ENCODE results near the gene KRTAP10-3.

Gene KRTAP10-3

DNA sequence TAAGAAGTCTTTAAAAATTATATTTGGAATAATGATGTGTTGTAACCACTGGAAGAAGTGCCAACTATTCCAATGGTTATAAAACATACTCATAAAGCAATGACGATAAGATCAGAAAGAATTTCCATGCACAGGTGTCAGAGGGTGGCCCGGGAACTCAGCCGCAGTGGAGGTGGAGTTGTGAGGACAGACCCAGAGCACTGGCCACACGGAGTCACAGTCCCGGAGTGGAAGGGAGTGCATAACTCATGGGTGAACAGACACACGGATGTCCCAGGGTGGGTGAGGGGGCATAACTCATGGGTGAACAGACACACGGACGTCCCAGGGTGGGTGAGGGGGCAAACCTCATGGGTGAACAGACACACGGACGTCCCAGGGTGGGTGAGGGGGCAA, 17.4 kb upstream of the KRTAP10-3 start:
- ChIA-PET POLR2A (no interaction called here), CTCF (interaction anchor here (0.7 kb wide), 1 partner anchor 562 kb away, joined by 4 read pairs; no protein-coding TSS in a partner anchor)
- Histone ChIP-seq H3K9me3 (ENCODE audit: control insufficient read depth, insufficient read depth, low read depth, low read length) (no peaks in the 10 kb centered on the region), H3K4me1 (ENCODE audit: control insufficient read depth, insufficient read depth, low read length) (no peaks in the 10 kb centered on the region), H3K27ac (ENCODE audit: extremely low read depth, low read depth, low read length) (no peak overlapping the region), H3K4me3 (ENCODE audit: low read depth, low read length) (no peak overlapping the region), H3K36me3 (ENCODE audit: control insufficient read depth in 2 of 2, insufficient read depth in 1 of 2, low read length in 2 of 2) (no peaks in the 10 kb centered on the region)
- TF ChIP-seq ZSCAN16 (tag by site-specific recombination; IDR thresholded peaks at IDR 0.05) (no peak), KLF9 (tag by site-specific recombination; IDR thresholded peaks at IDR 0.05; ENCODE audit: low read depth) (no peak), ZNF621 (tag by site-specific recombination; IDR thresholded peaks at IDR 0.05) (no peak), PRDM1 (tag by site-specific recombination; IDR thresholded peaks at IDR 0.05) (no peak), ZNF529 (tag by site-specific recombination; IDR thresholded peaks at IDR 0.05; ENCODE audit: insufficient replicate concordance) (no peak), ZNF701 (tag by site-specific recombination; IDR thresholded peaks at IDR 0.05) (no peak), ZNF830 (tag by site-specific recombination; IDR thresholded peaks at IDR 0.05; ENCODE audit: low read depth) (no peak), ZNF132 (tag by site-specific recombination; IDR thresholded peaks at IDR 0.05; ENCODE audit: borderline replicate concordance) (no peak)
- TF ChIP-seq, protein P1, sequence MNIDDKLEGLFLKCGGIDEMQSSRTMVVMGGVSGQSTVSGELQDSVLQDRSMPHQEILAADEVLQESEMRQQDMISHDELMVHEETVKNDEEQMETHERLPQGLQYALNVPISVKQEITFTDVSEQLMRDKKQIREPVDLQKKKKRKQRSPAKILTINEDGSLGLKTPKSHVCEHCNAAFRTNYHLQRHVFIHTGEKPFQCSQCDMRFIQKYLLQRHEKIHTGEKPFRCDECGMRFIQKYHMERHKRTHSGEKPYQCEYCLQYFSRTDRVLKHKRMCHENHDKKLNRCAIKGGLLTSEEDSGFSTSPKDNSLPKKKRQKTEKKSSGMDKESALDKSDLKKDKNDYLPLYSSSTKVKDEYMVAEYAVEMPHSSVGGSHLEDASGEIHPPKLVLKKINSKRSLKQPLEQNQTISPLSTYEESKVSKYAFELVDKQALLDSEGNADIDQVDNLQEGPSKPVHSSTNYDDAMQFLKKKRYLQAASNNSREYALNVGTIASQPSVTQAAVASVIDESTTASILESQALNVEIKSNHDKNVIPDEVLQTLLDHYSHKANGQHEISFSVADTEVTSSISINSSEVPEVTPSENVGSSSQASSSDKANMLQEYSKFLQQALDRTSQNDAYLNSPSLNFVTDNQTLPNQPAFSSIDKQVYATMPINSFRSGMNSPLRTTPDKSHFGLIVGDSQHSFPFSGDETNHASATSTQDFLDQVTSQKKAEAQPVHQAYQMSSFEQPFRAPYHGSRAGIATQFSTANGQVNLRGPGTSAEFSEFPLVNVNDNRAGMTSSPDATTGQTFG (tag by site-specific recombination; IDR thresholded peaks at IDR 0.05; ENCODE audit: borderline replicate concordance) = no peak

DNA sequence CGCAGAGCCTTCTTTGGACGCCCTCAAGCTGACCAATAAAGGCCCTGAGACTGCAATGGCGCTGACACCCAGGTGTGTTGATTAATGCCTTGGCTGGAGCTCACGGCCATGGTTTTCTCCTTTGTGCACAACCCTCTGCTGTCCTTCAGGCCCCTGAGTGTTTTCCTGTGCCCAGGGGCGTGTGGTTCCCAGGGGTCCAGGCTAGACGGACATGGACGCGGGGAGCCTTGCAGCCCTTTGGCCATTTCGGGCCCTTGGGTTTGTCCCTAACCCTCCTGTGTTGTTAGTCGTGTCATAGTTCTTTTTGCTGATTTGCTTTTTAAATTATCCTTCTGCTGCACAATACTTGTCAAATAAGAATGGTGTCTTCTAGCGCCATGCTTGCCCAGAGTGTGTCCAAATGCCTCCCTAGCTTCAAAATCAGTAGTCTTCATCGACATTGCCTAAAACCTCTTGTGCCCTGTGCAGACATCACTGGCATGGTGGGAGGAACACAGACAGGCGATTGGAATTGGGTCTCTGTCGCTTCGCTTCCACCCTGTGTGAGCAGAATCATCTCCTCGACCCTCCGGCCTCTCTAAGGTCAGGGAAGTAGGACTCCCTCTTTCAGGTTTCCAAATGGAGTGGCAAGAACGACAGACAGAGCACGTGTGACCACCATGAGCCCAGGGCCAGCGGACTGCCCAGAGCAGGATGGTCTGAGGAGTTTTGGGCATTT, 16.9 kb upstream of the KRTAP10-3 start:
- Histone ChIP-seq H3K4me1 (ENCODE audit: control insufficient read depth, insufficient read depth, low read length) (no peaks in the 10 kb centered on the region), H3K4me3 (ENCODE audit: low read depth, low read length) (no peak overlapping the region), H3K36me3 (ENCODE audit: control insufficient read depth in 2 of 2, insufficient read depth in 1 of 2, low read length in 2 of 2) (no peaks in the 10 kb centered on the region), H3K9me3 (ENCODE audit: control insufficient read depth, insufficient read depth, low read depth, low read length) (no peaks in the 10 kb centered on the region), H3K27ac (ENCODE audit: extremely low read depth, low read depth, low read length) (no peak overlapping the region)
- POLR2A ChIA-PET = no interaction called here
- no peak for TF ChIP-seq ZNF654 (tag by site-specific recombination; IDR thresholded peaks at IDR 0.05; ENCODE audit: low read depth)
- TF ChIP-seq ZNF140 (tag by site-specific recombination; IDR thresholded peaks at IDR 0.05) = no peak
- TF ChIP-seq ZNF785 (tag by site-specific recombination; IDR thresholded peaks at IDR 0.05) = no peak
- TF ChIP-seq ZNF529 (tag by site-specific recombination; IDR thresholded peaks at IDR 0.05; ENCODE audit: insufficient replicate concordance) = no peak
- CTCF ChIA-PET = interaction anchor here (0.7 kb wide), 2 partner anchors 187 to 563 kb away, joined by 4 read pairs; no protein-coding TSS in a partner anchor

DNA sequence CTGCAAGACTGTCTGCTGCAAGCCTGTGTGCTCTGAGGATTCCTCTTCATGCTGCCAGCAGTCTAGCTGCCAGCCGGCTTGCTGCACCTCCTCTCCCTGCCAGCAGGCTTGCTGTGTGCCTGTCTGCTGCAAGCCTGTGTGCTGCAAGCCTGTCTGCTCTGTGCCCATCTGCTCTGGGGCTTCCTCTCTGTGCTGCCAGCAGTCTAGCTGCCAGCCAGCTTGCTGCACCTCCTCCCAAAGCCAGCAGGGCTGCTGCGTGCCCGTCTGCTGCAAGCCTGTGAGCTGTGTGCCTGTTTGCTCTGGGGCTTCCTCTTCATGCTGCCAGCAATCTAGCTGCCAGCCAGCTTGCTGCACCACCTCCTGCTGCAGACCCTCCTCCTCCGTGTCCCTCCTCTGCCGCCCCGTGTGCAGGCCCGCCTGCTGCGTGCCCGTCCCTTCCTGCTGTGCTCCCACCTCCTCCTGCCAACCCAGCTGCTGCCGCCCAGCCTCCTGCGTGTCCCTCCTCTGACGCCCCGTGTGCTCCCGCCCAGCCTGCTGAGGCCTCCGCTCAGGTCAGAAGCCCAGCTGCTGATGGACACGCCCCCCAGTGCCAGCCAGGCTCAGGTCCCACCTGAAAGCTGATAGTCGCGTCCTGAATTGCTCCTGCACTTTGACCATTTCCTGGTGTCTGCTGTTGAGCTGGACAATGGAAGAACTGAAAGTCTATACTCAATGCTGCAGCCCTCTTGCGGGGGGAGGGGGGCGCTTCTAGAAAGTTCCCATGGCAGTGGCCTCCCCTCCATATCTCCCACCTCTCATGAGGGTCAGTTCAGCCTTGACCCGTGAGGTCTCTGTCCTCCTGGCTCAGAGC, 16.1 kb upstream of the KRTAP10-3 start:
- Histone ChIP-seq H3K9me3 (ENCODE audit: control insufficient read depth, insufficient read depth, low read depth, low read length) (no peaks in the 10 kb centered on the region), H3K27ac (ENCODE audit: extremely low read depth, low read depth, low read length) (no peak overlapping the region), H3K36me3 (ENCODE audit: control insufficient read depth in 2 of 2, insufficient read depth in 1 of 2, low read length in 2 of 2) (no peaks in the 10 kb centered on the region), H3K4me1 (ENCODE audit: control insufficient read depth, insufficient read depth, low read length) (no peaks in the 10 kb centered on the region), H3K4me3 (ENCODE audit: low read depth, low read length) (no peak overlapping the region)
- ChIA-PET POLR2A (no interaction called here), CTCF (interaction anchor here (0.7 kb wide), 1 partner anchor 187 kb away, joined by 4 read pairs; no protein-coding TSS in a partner anchor)
- TF ChIP-seq ZNF426 (tag by site-specific recombination; IDR thresholded peaks at IDR 0.05) = no peak
- TF ChIP-seq, protein P2, sequence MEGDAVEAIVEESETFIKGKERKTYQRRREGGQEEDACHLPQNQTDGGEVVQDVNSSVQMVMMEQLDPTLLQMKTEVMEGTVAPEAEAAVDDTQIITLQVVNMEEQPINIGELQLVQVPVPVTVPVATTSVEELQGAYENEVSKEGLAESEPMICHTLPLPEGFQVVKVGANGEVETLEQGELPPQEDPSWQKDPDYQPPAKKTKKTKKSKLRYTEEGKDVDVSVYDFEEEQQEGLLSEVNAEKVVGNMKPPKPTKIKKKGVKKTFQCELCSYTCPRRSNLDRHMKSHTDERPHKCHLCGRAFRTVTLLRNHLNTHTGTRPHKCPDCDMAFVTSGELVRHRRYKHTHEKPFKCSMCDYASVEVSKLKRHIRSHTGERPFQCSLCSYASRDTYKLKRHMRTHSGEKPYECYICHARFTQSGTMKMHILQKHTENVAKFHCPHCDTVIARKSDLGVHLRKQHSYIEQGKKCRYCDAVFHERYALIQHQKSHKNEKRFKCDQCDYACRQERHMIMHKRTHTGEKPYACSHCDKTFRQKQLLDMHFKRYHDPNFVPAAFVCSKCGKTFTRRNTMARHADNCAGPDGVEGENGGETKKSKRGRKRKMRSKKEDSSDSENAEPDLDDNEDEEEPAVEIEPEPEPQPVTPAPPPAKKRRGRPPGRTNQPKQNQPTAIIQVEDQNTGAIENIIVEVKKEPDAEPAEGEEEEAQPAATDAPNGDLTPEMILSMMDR (tag by site-specific recombination; IDR thresholded peaks at IDR 0.05) = 0 out of 2 replicates have a peak, but pooled peaks have one; percentile 20
- no peak for TF ChIP-seq ZNF248 (tag by site-specific recombination; IDR thresholded peaks at IDR 0.05)
